ENCODE results near the gene ZNF311.

- TF ChIP-seq, protein P1, sequence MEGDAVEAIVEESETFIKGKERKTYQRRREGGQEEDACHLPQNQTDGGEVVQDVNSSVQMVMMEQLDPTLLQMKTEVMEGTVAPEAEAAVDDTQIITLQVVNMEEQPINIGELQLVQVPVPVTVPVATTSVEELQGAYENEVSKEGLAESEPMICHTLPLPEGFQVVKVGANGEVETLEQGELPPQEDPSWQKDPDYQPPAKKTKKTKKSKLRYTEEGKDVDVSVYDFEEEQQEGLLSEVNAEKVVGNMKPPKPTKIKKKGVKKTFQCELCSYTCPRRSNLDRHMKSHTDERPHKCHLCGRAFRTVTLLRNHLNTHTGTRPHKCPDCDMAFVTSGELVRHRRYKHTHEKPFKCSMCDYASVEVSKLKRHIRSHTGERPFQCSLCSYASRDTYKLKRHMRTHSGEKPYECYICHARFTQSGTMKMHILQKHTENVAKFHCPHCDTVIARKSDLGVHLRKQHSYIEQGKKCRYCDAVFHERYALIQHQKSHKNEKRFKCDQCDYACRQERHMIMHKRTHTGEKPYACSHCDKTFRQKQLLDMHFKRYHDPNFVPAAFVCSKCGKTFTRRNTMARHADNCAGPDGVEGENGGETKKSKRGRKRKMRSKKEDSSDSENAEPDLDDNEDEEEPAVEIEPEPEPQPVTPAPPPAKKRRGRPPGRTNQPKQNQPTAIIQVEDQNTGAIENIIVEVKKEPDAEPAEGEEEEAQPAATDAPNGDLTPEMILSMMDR (conservative IDR thresholded peaks at IDR 0.05): no peak
- TF ChIP-seq ZFX (IDR thresholded peaks at IDR 0.05): no peak
Observed at GRCh38 chr6:28978959-28979561, 26.1 kb downstream of the ZNF311 start.

Measured in C4-2B (cell line).